DOHH2 (cell line): ENCODE results near the gene APH1B.

ENCODE experiments used
- EZH2phosphoT487 ChIP-seq: fragments of 200-600 bp; sonication (generic); IDR thresholded peaks from 2 replicates; pipeline ENCODE4 v1.6.1; 2017; ENCODE audit warnings: borderline replicate concordance, mild to moderate bottlenecking, antibody characterized with exemption, low read length, moderate library complexity, mixed read lengths
- TF ChIP-seq, protein P1 (sequence below): fragments of 200-600 bp; sonication (generic); IDR thresholded peaks from one replicate; pipeline ENCODE4 v1.5.1; 2014; ENCODE audit warnings: antibody characterized with exemption, mild to moderate bottlenecking, low read depth, low read length; ENCODE audit not compliant: poor library complexity, severe bottlenecking

DNA sequence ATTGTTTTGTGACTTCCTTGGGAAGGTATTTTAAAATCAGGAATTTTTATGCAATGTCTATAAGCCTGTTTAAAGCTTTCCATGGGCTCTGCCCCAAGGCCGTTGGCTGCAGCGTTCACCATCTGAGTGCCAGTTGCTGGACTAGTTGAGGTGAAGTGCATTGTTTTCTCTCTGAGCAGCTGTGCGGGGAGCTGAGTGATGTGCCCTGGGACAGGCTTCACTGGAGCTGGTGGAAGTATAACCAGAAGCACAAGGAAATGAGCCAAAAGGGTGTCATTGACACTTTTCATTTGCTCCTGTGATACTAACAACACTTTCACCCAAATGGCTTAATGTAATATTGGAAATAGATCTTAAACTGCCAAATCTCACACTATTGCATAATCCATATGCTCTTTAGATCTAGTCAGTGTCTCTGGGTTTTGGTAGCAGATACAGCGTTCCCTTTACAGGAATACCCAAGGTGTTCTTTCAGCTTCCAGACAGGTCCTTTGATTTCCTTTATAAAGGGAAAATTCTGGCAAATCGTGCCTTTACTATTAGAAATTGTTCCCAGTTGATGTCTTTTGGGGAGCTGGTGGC lies 29.2 kb downstream of the APH1B start:
- TF ChIP-seq, protein P1, sequence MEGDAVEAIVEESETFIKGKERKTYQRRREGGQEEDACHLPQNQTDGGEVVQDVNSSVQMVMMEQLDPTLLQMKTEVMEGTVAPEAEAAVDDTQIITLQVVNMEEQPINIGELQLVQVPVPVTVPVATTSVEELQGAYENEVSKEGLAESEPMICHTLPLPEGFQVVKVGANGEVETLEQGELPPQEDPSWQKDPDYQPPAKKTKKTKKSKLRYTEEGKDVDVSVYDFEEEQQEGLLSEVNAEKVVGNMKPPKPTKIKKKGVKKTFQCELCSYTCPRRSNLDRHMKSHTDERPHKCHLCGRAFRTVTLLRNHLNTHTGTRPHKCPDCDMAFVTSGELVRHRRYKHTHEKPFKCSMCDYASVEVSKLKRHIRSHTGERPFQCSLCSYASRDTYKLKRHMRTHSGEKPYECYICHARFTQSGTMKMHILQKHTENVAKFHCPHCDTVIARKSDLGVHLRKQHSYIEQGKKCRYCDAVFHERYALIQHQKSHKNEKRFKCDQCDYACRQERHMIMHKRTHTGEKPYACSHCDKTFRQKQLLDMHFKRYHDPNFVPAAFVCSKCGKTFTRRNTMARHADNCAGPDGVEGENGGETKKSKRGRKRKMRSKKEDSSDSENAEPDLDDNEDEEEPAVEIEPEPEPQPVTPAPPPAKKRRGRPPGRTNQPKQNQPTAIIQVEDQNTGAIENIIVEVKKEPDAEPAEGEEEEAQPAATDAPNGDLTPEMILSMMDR: no peak
- TF ChIP-seq EZH2phosphoT487: no peak
